ENCODE measurements around the gene FOSL2. TPM values are rescaled to one million over a fixed set of nuclear protein-coding genes. Genes with fewer than 3 reads are reported as not detected.

The FOSL2 gene
- total RNA-seq, 1 donor from 2014 or later = 156 TPM

DNA sequence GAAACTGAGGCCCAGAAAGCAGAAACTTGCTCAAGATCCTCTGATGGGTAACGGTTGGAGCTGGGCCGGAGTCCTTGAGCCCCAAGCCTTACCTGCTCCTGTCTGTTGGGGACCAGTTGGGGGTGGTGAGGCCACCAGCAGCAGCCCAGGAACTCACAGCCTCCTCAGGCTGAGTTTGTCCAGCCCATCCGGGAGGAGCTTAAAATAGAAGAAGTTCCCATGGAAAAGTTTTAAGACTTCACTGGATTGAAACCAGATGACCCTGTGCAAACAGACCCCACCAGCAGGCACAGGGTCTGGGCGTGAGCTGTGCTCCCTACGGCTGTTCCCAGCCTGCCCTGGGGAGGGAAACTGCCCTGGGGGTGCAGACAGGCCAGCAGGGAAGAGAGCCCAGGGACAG is 40.6 kb upstream of the FOSL2 start:
- Mint-ChIP-seq H3K9me3 (ENCODE audit: low read depth) (no peaks in the 10 kb centered on the region), H3K4me3 (ENCODE audit: unreplicated experiment) (no peak overlapping the region), H3K27me3 (ENCODE audit: low read depth) (no peaks in the 10 kb centered on the region), H3K27ac (ENCODE audit: unreplicated experiment) (peak overlapping the region; percentile 82), H3K36me3 (ENCODE audit: low read depth) (no peaks in the 10 kb centered on the region), H3K4me1 (ENCODE audit: low read depth) (peaks cover 35% of the 10 kb centered on the region)
- DNase-seq (ENCODE audit: low spot score) = peak; percentile 76
- no peak for TF ChIP-seq CTCF (IDR thresholded peaks at IDR 0.05)

GRCh38 chr2:28352610-28353195 is 40.0 kb upstream of the FOSL2 start:
- no peak for TF ChIP-seq CTCF (IDR thresholded peaks at IDR 0.05)
- Mint-ChIP-seq H3K4me3 (ENCODE audit: unreplicated experiment) (no peak overlapping the region), H3K27me3 (ENCODE audit: low read depth) (no peaks in the 10 kb centered on the region), H3K4me1 (ENCODE audit: low read depth) (peaks cover 32% of the 10 kb centered on the region), H3K36me3 (ENCODE audit: low read depth) (no peaks in the 10 kb centered on the region), H3K27ac (ENCODE audit: unreplicated experiment) (peak overlapping the region; percentile 82), H3K9me3 (ENCODE audit: low read depth) (no peaks in the 10 kb centered on the region)
- DNase-seq (ENCODE audit: low spot score) = peak; percentile 68

- peaks cover 38% of the 10 kb centered on the region for H3K4me1 Mint-ChIP-seq (ENCODE audit: low read depth)
- H3K27ac Mint-ChIP-seq (ENCODE audit: unreplicated experiment) = peak overlapping the region; percentile 90
- no peaks in the 10 kb centered on the region for H3K36me3 Mint-ChIP-seq (ENCODE audit: low read depth)
- no peaks in the 10 kb centered on the region for H3K9me3 Mint-ChIP-seq (ENCODE audit: low read depth)
- DNase-seq (ENCODE audit: low spot score) = peak; percentile 68
- H3K27me3 Mint-ChIP-seq (ENCODE audit: low read depth) = no peaks in the 10 kb centered on the region
- TF ChIP-seq CTCF (IDR thresholded peaks at IDR 0.05) = no peak
- H3K4me3 Mint-ChIP-seq (ENCODE audit: unreplicated experiment) = no peak overlapping the region
Observed at GRCh38 chr2:28354920-28355520, 37.6 kb upstream of the FOSL2 start.

DNA sequence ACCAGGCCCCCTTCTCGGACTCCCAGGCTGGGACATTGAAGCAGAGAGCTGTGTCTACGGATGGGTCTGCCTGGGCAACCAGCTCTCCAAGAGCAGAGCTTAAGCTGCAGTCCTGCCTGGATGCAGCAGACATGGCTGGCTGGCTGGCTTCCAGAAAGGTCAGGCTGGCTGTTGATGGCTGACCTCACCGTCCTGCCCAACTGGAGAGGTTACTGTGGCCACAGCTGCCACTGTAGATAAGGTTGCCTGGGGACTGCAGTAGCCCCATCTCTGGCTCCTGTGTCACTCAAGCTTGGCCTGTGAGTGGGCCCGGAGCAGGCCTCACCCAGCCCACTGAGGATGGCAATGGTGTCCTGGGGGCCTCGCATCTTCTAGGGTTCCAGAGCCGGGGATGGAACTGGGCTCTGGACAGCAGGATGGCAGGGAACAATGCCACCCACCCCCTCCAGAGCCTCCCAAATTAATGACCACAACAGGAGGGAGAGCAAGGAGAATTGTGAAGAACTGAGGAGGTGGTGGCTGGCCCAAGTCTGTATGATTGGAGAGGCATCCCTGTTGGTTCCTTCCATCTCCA is 37.0 kb upstream of the FOSL2 start:
- Mint-ChIP-seq H3K4me3 (ENCODE audit: unreplicated experiment) (no peak overlapping the region), H3K27ac (ENCODE audit: unreplicated experiment) (peak overlapping the region; percentile 90), H3K36me3 (ENCODE audit: low read depth) (no peaks in the 10 kb centered on the region), H3K27me3 (ENCODE audit: low read depth) (no peaks in the 10 kb centered on the region), H3K4me1 (ENCODE audit: low read depth) (peaks cover 40% of the 10 kb centered on the region), H3K9me3 (ENCODE audit: low read depth) (no peaks in the 10 kb centered on the region)
- DNase-seq (ENCODE audit: low spot score) = peak; percentile 60
- no peak for TF ChIP-seq CTCF (IDR thresholded peaks at IDR 0.05)

DNA sequence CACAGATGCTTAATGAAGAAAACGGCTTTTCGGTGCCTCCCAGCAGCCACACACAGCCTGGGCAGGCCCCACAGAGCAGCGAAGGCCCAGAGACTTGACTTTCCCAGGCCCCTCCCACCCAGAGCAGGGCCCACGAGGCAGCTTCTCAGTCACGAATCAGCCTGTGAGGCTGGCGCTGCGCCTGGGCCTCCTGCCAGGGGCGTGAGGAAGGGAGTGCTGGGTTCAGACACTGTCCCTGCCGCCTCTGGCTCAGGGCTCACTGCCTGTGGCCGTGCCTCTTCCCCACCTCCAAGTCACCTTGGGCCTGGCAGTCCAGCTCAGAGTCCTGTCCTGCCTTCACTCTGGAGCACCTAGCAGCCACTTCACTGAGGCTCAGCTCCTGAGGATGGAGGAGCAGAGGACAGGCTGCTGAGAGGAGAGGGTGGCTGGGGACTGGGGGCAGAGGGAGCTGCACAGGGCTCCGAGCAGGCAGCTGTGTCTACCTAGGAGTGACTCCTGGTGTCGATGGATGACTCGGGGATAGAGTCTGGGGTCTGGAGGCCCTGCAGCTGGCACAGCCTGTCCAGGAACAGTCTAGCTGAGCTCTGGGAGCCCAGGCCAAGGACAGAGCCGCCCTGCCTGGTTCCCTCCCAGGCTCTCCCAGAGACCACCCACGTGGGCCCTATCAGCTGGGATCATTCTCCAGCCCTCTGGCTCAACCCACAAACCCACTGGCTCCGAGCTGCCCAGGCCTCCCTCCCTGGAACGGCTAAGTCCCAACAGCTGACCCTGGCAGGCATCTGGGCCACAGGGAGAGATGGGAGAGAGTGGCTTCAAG is 36.4 kb upstream of the FOSL2 start:
- H3K27me3 Mint-ChIP-seq (ENCODE audit: low read depth) = no peaks in the 10 kb centered on the region
- no peak for TF ChIP-seq CTCF (IDR thresholded peaks at IDR 0.05)
- peaks cover 47% of the 10 kb centered on the region for H3K4me1 Mint-ChIP-seq (ENCODE audit: low read depth)
- H3K4me3 Mint-ChIP-seq (ENCODE audit: unreplicated experiment) = no peak overlapping the region
- H3K27ac Mint-ChIP-seq (ENCODE audit: unreplicated experiment) = peak overlapping the region; percentile 90
- peak; percentile 90 for DNase-seq (ENCODE audit: low spot score)
- H3K36me3 Mint-ChIP-seq (ENCODE audit: low read depth) = no peaks in the 10 kb centered on the region
- H3K9me3 Mint-ChIP-seq (ENCODE audit: low read depth) = no peaks in the 10 kb centered on the region
